ENCODE results near the gene FMC1.

The FMC1 gene

DNA sequence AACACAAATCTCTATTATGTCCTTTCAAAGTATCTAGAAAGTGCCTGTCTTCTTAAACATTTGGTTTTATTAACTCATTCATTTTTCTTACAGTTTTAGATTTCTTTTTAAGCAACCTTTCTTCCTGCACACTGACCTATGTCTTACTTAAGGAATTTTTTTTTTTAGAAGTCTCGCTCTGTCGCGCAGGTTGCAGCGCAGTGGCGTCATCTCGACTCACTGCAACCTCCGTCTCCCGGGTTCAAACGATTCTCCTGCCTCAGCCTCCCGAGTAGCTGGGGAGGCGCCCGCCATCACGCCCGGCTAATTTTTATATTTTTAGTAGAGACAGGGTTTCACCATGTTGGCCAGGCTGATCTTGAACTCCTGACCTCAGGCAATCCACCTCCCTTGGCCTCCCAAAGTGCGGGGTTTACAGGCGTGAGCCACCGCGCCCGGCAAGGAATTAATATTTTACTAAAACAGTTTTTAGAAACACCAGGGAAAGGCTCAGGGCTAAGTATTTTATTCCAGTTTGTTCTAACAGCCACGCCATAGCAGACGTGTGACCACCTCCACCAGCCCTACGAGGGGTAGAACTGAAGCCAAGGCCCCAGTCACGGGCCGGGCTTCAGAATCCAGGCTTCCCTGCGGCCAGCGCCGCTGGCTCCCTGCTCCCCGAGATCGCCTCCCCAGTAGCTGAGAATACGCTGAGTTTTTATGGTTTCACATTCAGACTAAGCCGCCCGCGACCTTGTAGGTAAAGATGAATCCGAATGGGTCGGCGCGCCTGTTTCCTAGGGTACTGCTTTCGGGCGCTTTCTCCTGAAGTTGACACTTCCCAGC is 17.6 kb downstream of the FMC1 start:
- ATAC-seq (ENCODE audit: insufficient read depth, low read depth) = peak; percentile 8; the same call in 2 of the 3 replicates
- peaks cover 57% of the 10 kb centered on the region for H3K79me2 ChIP-seq (ENCODE audit: insufficient read depth, low read length)
- H2AFZ ChIP-seq (ENCODE audit: low read depth, low read length) = peak overlapping the region; percentile 70

DNA sequence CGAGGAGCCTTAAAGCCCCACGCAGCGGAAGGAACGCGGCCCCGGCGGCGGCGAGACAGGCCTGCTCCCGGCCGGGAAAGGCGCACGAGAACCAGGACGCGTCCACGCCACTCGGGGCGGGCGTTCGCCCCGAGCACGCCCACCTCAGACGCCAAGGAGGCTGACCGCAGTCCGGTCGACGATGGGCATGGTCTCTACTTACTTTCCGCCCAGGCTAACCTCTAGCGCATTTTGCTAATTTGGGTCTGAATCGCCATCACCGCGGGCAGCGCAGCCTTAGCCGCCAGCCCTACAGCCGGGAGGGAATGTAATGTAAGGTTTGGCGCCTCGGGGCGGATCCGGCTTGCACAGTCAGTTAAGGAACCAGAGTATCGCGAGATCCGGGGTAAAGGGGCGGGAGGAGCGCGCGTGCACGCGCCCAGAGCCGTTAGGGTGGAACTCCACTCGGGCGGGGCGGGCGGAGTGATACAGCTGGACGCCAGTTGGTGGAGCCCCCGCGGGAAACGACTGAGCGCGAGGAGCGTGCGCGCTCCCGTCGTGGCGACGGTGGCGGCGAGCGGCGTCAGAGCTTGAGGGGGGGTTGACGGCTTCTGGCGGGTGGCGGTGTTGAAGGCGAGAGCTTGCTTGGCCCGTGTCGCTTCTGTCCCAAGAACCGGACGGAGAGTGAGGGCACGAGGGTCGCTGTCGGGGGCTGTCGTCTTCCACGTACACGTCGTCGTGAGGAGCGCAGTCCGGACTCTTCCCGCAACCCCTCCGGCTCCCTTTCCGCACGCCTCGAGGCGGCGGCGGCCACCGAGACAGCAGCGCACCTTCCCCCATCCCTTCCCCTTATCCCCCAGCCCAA is 18.5 kb downstream of the FMC1 start, which contains the start of gene LUC7L2:
Gene LUC7L2 (plus strand): TSS at position 529 of the 844 bp plus-strand sequence. CDS start 368 bp downstream, outside the sequence.
- peak within 1 kb of the TSS; percentile 84 for H3K4me2 ChIP-seq (ENCODE audit: insufficient read depth, low read length)
- ATAC-seq (ENCODE audit: insufficient read depth, low read depth) = peak; percentile 71
- H2AFZ ChIP-seq (ENCODE audit: low read depth, low read length) = peak within 1 kb of the TSS; percentile 76
- no peaks in the 10 kb centered on the region for H3K27me3 ChIP-seq (ENCODE audit: insufficient read depth, low read length, poor library complexity)
- no peaks in the 10 kb centered on the region for H3K9me3 ChIP-seq (ENCODE audit: insufficient read depth, low read length, severe bottlenecking)
- H3K27ac ChIP-seq (ENCODE audit: low read length) = peak within 1 kb of the TSS; percentile 98
- H4K20me1 ChIP-seq (ENCODE audit: insufficient read depth, low read length) = peaks cover 38% of the 10 kb centered on the region
- peak; percentile 100 for DNase-seq
- peaks cover 38% of the 10 kb centered on the region for H3K4me1 ChIP-seq (ENCODE audit: insufficient read depth, low read length)
- peaks cover 21% of the 10 kb centered on the region for H3K36me3 ChIP-seq (ENCODE audit: insufficient read depth, low read length)
- peak within 1 kb of the TSS; percentile 68 to 86 for H3K4me3 ChIP-seq (ENCODE audit: low read depth in 1 of 2, low read length in 2 of 2)
- TF ChIP-seq, protein P1, sequence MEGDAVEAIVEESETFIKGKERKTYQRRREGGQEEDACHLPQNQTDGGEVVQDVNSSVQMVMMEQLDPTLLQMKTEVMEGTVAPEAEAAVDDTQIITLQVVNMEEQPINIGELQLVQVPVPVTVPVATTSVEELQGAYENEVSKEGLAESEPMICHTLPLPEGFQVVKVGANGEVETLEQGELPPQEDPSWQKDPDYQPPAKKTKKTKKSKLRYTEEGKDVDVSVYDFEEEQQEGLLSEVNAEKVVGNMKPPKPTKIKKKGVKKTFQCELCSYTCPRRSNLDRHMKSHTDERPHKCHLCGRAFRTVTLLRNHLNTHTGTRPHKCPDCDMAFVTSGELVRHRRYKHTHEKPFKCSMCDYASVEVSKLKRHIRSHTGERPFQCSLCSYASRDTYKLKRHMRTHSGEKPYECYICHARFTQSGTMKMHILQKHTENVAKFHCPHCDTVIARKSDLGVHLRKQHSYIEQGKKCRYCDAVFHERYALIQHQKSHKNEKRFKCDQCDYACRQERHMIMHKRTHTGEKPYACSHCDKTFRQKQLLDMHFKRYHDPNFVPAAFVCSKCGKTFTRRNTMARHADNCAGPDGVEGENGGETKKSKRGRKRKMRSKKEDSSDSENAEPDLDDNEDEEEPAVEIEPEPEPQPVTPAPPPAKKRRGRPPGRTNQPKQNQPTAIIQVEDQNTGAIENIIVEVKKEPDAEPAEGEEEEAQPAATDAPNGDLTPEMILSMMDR (IDR thresholded peaks at IDR 0.05; ENCODE audit: borderline replicate concordance, extremely low read depth, low read length, poor library complexity, severe bottlenecking) = no peak
- TF ChIP-seq EZH2 (IDR thresholded peaks at IDR 0.05; ENCODE audit: borderline replicate concordance, low read depth, low read length, severe bottlenecking) = no peak
- peaks cover 65% of the 10 kb centered on the region for H3K79me2 ChIP-seq (ENCODE audit: insufficient read depth, low read length)
- H3K9ac ChIP-seq (ENCODE audit: low read depth, low read length) = peak within 1 kb of the TSS; percentile 89

More for the DNA sequence above, 17.6 kb downstream of the FMC1 start:
- Histone ChIP-seq H3K9ac (ENCODE audit: low read depth, low read length) (peak overlapping the region; percentile 89), H4K20me1 (ENCODE audit: insufficient read depth, low read length) (peaks cover 31% of the 10 kb centered on the region), H3K27ac (ENCODE audit: low read length) (peak overlapping the region; percentile 93), H3K4me3 (ENCODE audit: low read depth in 1 of 2, low read length in 2 of 2) (peak overlapping the region; percentile 68 to 86), H3K9me3 (ENCODE audit: insufficient read depth, low read length, severe bottlenecking) (no peaks in the 10 kb centered on the region), H3K4me2 (ENCODE audit: insufficient read depth, low read length) (peak overlapping the region; percentile 65), H3K27me3 (ENCODE audit: insufficient read depth, low read length, poor library complexity) (no peaks in the 10 kb centered on the region), H3K4me1 (ENCODE audit: insufficient read depth, low read length) (peaks cover 33% of the 10 kb centered on the region), H3K36me3 (ENCODE audit: insufficient read depth, low read length) (peaks cover 15% of the 10 kb centered on the region)
- TF ChIP-seq, protein P1 (IDR thresholded peaks at IDR 0.05; ENCODE audit: borderline replicate concordance, extremely low read depth, low read length, poor library complexity, severe bottlenecking) = no peak
- TF ChIP-seq EZH2 (IDR thresholded peaks at IDR 0.05; ENCODE audit: borderline replicate concordance, low read depth, low read length, severe bottlenecking) = no peak
- peak; percentile 71 for DNase-seq

DNA sequence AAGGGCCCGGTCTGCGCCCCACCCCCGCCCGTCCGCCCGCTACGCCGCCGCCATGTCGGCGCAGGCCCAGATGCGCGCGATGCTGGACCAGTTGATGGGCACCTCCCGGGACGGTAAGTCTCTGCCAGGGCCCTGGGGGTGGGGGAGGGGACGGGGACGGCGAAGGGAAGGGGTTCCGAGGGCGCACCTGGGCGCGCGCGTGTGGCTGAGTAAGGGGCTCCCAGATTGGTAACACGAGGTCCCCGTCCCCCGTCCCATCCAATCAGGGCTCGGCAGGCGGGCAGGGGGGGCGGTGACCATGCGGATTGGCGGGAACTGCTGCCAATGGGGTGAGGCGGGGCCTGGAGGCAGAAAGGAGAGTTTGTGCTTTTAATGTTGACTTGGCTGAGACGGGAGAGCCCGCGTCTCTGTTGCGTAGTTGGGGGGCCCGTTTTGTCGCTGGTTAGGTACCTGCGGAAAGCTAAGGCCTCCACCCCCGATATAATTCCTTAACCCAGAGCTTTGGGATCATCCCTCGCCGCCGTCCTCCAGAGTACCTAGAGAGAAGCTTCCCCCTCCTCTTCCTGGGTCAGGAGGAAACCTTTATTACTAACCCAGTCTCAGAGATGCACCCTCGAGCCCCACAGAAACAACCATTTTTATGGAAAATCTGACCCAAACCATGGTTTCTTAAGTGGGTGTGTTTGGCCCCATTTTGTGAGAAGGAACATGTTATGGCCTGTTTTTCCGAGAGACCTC is 19.2 kb downstream of the FMC1 start:
- DNase-seq = peak; percentile 99
- no peaks in the 10 kb centered on the region for H3K27me3 ChIP-seq (ENCODE audit: insufficient read depth, low read length, poor library complexity)
- peak overlapping the region; percentile 89 for H3K9ac ChIP-seq (ENCODE audit: low read depth, low read length)
- H3K9me3 ChIP-seq (ENCODE audit: insufficient read depth, low read length, severe bottlenecking) = no peaks in the 10 kb centered on the region
- H2AFZ ChIP-seq (ENCODE audit: low read depth, low read length) = peak overlapping the region; percentile 76
- H3K4me2 ChIP-seq (ENCODE audit: insufficient read depth, low read length) = peak overlapping the region; percentile 84
- H3K4me1 ChIP-seq (ENCODE audit: insufficient read depth, low read length) = peaks cover 44% of the 10 kb centered on the region
- ATAC-seq (ENCODE audit: insufficient read depth, low read depth) = peak; percentile 84
- H3K36me3 ChIP-seq (ENCODE audit: insufficient read depth, low read length) = peaks cover 29% of the 10 kb centered on the region
- H3K27ac ChIP-seq (ENCODE audit: low read length) = peak overlapping the region; percentile 98
- peak overlapping the region; percentile 68 to 86 for H3K4me3 ChIP-seq (ENCODE audit: low read depth in 1 of 2, low read length in 2 of 2)
- TF ChIP-seq, protein P1 (IDR thresholded peaks at IDR 0.05; ENCODE audit: borderline replicate concordance, extremely low read depth, low read length, poor library complexity, severe bottlenecking) = no peak
- no peak for TF ChIP-seq EZH2 (IDR thresholded peaks at IDR 0.05; ENCODE audit: borderline replicate concordance, low read depth, low read length, severe bottlenecking)
- peaks cover 46% of the 10 kb centered on the region for H4K20me1 ChIP-seq (ENCODE audit: insufficient read depth, low read length)
- peaks cover 73% of the 10 kb centered on the region for H3K79me2 ChIP-seq (ENCODE audit: insufficient read depth, low read length)
